ENCODE measurements around the gene CPA5.

The CPA5 gene

DNA sequence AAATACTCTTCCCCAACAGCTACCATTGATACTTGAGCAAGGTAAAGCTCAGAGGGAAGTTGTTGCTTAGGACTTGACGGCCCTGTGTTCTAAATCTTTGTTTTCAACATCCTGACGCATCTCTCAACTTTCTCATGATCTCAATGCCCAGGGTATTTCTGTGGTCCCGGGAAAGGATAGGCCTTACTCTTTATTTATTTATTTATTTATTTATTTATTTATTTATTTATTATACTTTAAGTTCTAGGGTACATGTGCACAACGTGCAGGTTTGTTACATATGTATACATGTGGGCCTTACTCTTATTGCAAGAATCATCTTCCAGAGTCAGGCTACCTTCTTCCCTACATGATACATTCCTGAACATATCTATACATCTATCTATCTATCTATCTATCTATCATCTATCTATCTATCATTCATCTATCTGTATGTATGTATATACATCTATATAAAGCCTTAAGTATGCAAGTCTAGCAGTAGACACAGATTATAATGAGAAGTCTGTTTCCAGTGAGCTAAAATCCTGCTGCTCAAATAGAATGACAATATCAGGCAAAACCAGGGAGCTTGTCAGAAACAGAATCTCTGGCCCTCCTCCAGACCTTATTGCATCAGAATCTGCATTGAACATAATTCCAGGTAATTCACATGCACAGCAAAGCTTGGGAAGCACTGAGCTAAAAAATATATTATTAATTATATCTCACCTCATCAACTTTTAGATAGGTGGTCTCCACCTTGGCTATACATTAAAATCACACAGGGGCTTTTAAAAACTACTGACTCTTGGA lies 12.2 kb upstream of the CPA5 start:
- no peak for DNase-seq

DNA sequence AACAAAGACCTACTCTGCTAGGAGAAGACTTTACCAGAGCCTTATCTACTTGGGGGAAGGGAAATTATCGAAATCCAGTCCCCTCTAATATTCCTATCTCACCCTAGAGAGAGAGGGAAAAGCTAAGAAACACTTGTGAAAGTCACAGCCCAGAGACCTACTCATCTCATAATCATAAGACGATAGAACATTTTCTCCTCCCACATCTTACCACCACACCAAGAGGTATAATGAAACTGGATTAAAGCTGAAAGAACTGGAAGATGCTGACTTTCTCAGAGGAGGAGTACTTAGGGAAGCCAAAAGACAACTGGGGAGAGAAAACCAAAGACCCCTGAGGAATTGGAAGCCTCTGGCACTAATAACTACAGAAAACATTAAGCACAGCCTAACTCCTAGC lies 10.8 kb upstream of the CPA5 start:
- DNase-seq = no peak

DNA sequence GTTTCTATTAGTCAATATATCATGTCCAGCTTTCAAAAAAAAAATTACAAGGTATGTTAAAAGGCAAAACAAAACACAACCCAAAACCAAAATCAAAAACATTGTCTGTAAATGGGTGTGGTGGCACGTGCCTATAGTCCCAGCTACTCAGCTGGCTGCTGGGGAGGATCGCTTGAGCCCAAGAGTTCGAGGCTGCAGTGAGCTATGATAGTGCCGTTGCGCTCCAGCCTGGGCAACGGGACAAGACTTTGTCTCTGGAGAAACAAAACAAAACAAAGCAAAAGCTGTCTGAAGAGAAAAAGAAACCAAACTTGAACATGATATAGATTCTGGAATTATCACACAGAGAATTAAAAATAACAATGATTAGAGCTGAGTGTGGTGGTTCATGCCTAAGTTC lies 10.3 kb upstream of the CPA5 start:
- no peak for DNase-seq

DNA sequence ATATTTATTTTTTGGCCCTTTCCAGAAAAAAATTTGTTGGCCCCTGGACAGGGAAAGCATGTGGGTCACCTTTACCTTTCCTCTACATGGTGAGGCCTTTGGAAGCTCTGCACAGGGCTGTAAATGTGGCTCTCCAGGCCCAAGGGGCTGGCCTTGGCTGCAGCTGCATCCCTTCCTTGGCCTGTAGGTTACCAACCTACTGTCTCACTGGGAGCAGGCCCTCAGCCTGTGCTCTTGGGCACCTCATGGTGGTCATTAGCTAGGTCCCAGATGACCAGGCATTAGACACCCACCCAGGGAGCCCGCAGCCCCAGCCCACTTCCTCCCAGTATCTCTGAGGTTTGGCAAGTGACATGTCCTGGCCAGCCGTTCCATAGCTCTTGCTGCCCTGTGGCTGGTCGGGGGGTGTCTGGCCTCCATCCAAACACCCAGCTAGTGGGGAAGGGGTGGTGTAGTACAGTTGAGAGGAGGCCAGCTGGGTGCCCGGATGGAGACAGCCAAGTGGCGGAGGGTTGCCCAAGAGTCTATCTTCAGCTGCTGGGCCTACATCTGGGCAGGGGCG lies 7.1 kb upstream of the CPA5 start:
- no peak for DNase-seq

DNA sequence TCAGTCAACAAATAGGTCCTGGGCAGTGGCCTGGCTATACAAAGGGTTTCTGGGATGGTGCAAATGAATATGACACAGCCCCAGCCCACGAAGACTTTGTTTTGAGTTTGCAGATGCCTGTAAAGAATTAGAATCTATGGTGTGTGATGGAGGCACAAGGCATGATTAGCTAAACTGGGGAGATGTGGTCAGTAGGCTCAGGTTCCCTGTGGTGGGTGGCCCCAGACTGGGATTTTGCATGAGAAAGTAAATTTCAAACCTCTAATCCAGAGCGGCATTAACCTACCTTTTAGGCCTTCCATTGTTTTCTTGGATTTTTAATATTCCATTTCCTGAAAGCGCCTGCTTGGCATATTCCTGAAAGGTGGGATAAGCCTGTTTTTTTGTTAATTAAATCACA lies 6.4 kb upstream of the CPA5 start:
- no peak for DNase-seq

DNA sequence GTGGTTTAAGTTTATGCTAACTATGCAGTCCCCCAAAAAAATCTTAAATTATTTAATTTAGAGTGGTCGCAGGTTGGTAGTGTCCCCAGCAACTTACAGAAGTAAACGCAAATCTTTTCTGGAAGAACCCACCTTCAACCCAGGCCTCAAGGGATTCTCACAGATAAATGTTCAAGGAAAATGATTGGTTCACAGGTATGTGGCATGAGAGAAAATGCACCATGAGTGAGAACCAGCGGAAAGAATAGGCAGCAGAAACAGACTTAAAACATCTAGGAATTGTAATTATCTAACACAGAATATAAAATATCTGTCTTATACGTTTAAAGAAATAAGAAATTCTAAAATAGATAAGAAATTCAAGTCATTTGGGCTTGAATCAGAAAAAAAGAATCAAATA lies 2.7 kb upstream of the CPA5 start:
- no peak for DNase-seq

DNA sequence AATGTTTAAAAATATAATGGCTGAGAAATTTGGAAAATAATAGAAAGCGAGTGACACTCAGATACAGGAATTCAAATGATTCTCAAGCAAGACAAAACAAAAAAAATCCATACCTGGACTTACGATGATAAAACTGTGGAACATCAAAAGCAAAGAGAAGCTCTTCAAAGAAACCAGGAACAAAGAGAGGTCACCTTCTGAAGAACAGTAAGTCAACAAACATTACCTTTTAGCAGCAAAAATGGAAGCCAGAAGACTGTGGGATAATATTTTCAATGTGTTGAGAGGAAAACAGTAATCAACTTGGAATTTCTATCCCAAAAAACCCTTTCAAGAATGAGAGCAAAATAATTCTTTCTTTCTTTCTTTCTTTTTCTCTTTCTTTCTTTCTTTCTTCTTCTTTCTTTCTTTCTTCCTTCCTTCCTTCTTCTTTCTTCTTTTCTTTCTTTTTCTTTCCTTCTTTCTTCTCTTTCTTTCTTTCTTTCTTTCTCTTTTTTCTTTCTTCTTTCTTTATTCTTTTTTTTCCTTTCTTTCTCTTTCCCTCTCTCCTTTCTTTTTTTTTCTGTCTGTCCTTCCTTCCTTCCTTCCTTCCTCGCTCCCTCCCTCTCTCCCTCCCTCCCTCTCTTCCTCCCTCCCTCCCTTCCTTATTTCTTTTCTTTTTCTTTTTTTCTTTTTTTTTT lies 1.8 kb upstream of the CPA5 start:
- DNase-seq = no peak

DNA sequence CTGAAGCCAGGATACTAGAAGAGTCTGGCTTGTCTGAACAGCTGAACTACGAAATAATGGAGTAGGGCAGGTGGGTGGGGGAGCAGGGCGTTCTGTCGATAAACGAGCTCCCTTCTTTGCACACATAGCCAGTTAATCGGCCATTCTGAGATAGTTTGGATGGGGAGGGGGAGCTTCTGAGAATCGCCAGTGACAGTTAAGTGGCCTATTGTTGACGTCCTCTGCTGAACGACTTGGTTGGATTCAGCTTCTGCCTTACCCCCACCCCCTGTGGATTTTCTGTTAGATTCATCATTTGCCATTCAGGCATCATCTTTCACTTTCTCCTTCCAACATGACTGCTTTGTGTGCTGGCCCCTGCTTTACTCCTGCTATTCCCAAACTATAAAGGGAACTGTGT lies 520 bp downstream of the CPA5 start:
- no peak for DNase-seq

DNA sequence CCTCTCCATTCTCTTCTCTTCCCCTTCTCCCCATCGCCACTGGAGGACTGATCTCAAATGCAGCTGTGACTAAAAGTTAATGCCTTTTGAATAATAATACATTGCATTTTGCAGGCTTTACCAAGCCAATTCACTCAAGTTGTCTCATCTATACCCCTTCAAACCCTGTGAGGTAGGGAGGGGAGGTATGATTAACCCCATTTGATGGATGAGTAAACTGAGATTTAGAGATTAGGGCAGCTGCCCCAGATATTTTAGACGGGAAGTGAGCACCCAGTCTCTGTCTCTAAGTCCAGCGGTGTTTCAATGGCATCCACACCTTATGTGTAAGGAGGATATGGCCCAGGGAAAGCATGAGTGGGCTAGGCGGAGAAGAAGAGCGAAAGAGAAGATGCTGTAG lies 1.1 kb downstream of the CPA5 start:
- DNase-seq = no peak

DNA sequence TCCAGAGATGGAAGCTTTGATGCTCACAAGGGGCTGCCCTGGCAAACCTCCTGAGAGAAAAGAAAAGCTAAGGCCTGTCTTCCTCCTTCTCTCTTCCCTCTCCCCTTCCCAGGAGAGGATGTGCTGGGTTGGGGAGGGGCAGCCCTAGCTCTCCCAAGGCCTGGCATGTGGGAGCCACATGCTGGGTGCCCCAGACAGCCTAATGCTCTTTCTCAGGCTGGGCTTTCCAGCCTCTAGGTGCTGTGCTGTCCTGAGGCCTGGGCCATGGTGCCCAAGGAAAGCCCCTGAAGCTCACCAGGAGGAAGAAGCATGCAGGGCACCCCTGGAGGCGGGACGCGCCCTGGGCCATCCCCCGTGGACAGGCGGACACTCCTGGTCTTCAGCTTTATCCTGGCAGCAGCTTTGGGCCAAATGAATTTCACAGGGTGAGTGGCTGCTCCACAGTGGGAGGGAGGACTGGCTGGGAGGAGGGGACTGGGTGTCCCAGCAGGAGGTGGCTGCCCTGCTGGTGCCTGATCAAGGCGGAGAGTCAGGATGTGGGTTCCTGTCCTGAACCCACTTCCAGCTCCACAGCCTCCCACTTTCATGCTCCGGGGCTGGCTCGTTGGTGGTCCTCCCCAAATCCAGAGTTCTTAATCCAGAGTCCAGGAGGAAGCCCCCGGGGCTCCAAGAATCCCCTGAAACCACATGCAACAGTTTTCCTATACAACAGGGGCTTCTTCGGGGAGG lies 1.7 kb downstream of the CPA5 start:
- no peak for DNase-seq

DNA sequence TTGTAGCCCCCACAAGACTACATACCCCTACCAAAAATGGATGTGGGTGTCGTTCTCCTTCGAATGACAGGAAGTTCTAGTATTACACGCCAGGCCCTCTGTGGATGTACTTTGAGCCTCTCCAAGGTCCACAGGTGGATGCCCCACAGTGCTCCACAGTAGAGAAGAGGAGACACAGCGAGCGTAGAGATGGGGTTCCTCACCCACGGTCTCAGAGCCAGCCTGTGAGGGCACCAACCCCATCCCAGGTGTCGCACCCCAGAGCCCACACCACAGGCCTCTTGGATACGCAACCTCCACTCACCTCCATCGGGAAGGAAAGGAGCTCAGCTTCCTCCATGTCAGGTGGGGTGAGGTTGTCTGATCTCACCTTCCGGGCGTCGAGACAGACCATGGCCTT lies 2.3 kb downstream of the CPA5 start:
- DNase-seq = no peak

DNA sequence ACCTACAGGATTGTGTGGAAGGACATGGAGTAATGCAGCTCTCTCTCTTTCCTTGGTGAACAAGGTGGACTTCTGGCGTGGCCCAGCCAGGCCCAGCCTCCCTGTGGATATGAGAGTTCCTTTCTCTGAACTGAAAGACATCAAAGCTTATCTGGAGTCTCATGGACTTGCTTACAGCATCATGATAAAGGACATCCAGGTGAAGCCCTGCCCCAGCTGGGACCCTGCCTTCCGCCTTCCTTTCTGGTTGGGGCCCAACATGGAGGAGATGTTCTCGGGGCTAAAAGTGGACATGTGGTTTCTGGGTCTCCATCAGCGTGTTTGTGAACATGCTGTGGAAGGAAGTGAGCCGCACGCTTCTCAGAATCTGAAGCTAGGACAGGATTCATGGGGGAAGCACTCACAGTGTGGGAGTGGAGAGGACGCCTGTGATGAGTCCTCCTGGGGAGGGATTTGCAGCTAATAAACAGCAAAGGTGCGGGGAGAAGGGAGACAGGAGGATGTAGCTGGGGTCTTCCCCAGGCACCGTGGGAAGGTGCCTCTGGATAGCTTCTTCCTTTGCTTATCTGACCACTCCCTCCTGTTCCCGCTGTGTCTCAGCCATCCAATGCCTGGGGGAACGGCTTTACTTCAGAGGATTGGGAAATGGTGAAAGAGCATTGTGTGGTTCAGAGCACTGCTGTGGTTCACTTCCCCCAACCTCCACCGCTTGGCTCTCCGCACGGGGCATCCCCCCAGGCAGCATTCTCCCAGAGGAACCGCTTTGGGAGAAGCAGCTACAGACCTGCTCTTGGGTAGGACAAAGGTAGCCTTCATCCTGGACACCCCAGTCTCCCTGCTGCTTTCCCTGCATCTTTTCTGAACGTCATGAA lies 5.5 kb downstream of the CPA5 start:
- no peak for DNase-seq

DNA sequence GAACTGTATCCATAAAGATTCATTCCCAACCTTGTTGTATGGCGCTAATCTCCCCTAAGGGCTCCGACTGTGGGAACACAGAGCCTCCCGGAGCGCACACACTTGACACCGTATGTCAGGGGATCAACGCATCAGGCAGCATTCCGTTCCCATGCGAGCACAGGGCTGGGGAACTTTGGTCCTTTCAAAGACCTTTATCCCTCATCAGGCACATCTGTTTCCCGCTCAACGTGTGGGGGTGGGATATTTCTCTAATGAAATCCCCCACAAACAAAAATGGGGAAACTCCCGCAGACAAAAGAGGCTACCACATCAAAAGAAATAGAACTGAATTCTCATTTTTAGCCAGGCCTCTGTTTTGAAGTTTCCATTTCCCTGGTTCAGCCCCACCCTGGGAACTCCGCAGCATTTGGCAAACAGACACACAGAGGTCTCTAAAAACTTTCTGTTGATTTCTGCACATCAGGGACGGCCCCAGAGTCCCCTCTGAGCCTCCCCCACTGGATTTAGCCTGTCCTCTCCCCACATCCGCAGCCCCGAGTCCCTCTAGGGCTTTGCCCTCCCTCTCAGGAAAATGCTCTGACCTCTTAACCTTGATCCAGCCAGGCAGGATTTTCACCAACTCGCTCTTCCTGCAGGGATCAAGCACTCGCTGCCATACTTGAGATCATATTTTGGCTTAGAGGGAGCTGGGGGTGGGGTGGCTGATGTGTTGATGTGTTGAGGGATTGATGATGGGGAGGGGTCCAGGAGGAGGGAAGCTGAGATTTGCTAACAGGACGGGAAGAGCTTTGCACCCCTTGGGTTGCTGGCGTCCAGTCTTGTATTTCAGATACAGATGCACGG lies 6.6 kb downstream of the CPA5 start:
- DNase-seq = no peak

DNA sequence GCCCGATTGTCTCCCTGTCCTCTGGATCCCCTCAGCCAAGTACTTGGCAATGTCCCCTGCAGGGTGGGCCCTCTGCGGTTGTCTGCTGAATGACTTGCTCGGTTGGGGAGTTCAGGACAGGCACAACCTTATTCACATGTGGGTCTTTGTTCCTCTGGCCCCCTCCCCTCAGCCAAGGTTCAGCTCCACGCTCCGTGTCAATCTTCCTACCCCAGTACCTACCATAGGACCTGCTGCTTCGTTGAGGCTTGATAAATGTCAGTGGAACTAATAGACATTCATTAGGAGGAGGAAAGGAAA lies 7.1 kb downstream of the CPA5 start:
- DNase-seq = no peak

DNA sequence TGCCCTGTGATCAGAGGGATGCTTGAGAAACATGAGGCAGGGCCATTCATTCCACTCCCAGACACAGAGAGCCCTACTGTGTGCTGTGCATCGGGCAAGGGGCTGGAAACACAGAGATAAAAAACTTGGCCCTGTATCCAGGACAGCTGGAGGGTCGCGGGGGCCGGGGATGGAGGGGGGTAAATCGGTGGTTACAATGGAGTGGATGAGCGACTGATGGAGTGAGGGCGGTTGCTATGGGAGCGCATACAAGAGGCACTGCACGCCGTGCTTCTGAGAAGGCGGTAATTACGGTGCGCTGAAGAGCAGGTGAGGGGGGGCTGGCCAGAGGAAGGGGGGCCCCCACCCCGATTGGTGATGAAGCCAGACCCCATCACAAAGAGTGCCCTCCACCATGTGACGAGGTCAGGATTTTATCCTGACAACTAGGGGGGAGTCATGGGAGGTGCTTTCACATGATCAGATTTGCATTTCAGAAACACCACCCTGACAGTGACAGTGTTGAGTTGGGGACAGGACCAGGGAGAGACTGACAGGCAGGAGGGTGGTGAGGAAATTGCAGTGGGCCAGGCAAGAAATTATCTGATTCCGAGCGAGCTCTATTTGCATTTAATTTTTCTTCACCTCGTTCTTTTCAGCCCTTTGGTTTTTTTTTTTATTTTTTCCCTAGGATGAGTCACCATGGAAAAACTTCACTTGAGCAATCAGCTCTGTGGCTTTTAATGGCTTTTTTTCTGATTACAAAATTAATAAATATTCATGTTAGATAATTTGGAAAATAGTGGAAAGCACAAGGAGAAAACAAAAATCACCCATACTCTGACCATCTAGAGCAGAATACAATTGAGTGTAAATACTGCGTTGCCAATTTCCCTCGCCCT lies 7.8 kb downstream of the CPA5 start:
- DNase-seq = no peak

DNA sequence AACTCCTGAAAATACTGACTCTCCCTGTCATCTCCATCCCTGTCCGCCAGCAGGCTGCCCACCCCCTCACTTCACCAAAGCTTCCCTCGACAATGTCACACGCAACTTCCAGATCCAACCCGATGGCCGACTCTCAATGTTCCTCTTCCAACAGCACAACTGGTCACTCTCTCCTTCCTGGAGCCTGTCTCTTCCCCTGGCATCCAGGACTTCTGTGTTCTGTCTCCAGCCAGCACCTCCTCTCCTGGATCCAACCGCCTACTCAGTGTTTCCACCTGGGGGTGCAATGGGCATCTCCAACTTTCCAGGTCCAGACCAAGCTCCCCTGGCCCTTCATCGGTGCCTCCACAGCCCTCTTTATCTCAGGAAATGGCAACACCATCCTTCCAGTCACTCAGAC lies 8.6 kb downstream of the CPA5 start:
- no peak for DNase-seq

DNA sequence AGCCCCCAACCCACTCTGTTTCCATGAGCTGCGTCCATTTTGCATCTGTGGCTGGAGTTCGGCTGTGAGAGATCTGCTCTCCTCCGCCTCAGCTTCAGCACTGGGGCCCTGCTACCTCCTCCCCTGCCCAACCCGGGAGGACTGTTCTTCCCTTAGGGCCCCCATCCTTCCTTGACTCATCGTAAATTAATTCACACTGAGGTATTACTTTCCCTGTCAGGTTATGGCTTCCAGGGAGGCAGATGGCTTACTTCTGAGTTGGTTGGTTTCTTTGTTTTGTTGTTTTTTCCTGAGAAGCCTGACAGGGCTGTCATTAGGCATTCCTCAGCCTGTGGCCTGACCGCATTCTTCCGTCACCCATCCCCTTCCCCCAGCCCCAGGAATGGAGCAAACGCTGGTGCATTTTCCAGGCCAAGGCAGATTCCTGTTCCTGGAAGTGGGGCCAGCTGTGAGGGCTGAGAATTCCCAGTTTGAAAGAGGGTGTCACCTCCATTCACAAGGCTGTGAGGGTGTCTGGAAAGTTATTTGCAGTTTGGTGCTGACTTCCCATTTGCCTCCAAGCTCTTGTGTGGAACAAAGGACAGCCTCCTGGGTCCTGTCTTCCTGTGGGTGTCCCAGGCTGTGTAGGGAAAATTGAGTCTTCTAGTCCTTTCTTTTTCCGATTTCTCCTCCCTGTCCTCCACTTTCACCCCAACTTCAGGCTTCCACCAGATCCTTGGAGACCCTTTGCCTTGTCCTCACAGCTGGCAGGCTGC lies 11.7 kb downstream of the CPA5 start:
- no peak for DNase-seq

DNA sequence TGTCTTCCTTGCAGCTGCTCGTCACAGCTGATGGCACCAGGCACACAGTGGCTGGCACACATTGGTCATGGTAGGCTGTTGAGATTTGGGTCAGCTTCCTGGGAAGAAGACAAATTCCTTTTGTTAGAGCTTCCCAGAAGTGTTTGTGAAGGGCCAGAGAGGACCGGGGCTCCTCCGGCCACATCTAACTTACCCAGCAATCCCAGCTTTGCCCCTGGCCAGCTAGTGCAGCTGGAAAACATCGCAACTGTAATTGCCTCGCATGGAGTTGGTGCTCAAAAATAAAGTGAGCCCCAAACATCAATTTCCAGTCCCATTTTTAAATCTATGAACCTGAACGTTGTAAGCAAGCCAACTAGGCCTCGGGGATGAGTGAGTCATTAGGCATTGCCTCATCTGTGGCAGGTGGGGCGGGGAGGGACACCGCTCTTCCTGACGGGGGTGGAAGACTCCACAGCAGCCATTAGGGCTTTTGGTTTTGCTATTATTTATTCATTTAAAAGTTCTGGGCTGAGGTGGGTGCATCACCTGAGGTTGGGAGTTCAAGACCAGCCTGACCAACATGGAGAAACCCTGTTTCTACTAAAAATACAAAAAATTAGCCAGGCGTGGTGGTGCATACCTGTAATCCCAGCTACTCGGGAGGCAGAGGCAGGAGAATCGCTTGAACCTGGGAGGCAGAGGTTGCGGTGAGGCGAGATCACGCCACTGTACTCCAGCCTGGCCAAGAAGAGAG lies 12.4 kb downstream of the CPA5 start:
- DNase-seq = no peak

DNA sequence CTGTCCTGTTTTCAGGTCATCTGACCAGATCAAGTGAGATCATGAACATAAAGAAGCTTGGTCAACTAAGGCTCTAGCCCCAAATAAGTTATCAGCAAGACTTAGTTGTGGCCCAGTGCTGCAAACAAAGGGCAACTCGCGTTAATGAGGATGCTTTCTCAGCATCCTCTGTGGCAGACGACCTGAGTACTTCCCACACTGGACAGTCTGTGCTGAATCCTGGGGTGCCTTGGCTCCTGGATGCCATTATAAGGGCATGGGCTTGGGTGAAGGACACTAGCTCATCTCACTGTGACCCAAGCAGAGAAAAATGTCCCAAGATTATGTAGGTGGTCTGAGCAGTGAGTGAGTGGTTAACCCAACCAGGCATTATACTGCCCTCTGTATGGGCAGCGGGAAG lies 13.9 kb downstream of the CPA5 start:
- no peak for DNase-seq
